ENCODE results near the gene ACTR2.
"Not testable (repeated sequence)": the region's sequence is repeated elsewhere in the genome, so short reads cannot be mapped to it uniquely, and the experiment has no call there.

ACTR2 gene

GRCh38 chr2:65231121-65231520, 3.5 kb downstream of the ACTR2 start:
- Histone ChIP-seq H3K36me3 (ENCODE audit: insufficient read depth, low read length) (no peaks in the 10 kb centered on the region), H3K27me3 (ENCODE audit: control insufficient read depth in 1 of 2, insufficient read depth in 2 of 2, low read length in 2 of 2) (no peaks in the 10 kb centered on the region), H3K4me1 (ENCODE audit: insufficient read depth, low read length) (peaks cover 36% of the 10 kb centered on the region), H3K27ac (ENCODE audit: low read depth, low read length) (no peak overlapping the region), H3K9ac (ENCODE audit: low read length) (no peak overlapping the region), H3K4me3 (ENCODE audit: low read depth in 1 of 2, low read length in 2 of 2) (no peak overlapping the region), H3K9me3 (ENCODE audit: low read length) (no peaks in the 10 kb centered on the region)

- Histone ChIP-seq H3K9ac (ENCODE audit: low read length) (no peak overlapping the region), H3K4me1 (ENCODE audit: insufficient read depth, low read length) (peaks cover 30% of the 10 kb centered on the region), H3K27me3 (ENCODE audit: control insufficient read depth in 1 of 2, insufficient read depth in 2 of 2, low read length in 2 of 2) (no peaks in the 10 kb centered on the region), H3K4me3 (ENCODE audit: low read depth in 1 of 2, low read length in 2 of 2) (no peak overlapping the region), H3K27ac (ENCODE audit: low read depth, low read length) (no peak overlapping the region), H3K36me3 (ENCODE audit: insufficient read depth, low read length) (no peaks in the 10 kb centered on the region), H3K9me3 (ENCODE audit: low read length) (no peaks in the 10 kb centered on the region)
Observed at GRCh38 chr2:65231892-65232477, 4.4 kb downstream of the ACTR2 start.

- no peak overlapping the region for H3K27ac ChIP-seq (ENCODE audit: low read depth, low read length)
Observed at GRCh38 chr2:65232636-65233035, 5.0 kb downstream of the ACTR2 start.

GRCh38 chr2:65240657-65241056, 13.0 kb downstream of the ACTR2 start:
- peaks cover 11% of the 10 kb centered on the region for H3K36me3 ChIP-seq (ENCODE audit: insufficient read depth, low read length)
- no peaks in the 10 kb centered on the region for H3K4me1 ChIP-seq (ENCODE audit: insufficient read depth, low read length)
- H3K4me3 ChIP-seq (ENCODE audit: low read depth in 1 of 2, low read length in 2 of 2): no peak overlapping the region
- H3K9me3 ChIP-seq (ENCODE audit: low read length): no peaks in the 10 kb centered on the region
- no peak overlapping the region for H3K27ac ChIP-seq (ENCODE audit: low read depth, low read length)
- no peak overlapping the region for H3K9ac ChIP-seq (ENCODE audit: low read length)
- no peaks in the 10 kb centered on the region for H3K27me3 ChIP-seq (ENCODE audit: control insufficient read depth in 1 of 2, insufficient read depth in 2 of 2, low read length in 2 of 2)

More at GRCh38 chr2:65232636-65233035, 5.0 kb downstream of the ACTR2 start:
- peaks cover 28% of the 10 kb centered on the region for H3K4me1 ChIP-seq (ENCODE audit: insufficient read depth, low read length)
- H3K27me3 ChIP-seq (ENCODE audit: control insufficient read depth in 1 of 2, insufficient read depth in 2 of 2, low read length in 2 of 2): no peaks in the 10 kb centered on the region
- no peak overlapping the region for H3K4me3 ChIP-seq (ENCODE audit: low read depth in 1 of 2, low read length in 2 of 2)
- H3K9ac ChIP-seq (ENCODE audit: low read length): no peak overlapping the region
- no peaks in the 10 kb centered on the region for H3K9me3 ChIP-seq (ENCODE audit: low read length)
- H3K36me3 ChIP-seq (ENCODE audit: insufficient read depth, low read length): no peaks in the 10 kb centered on the region

GRCh38 chr2:65244452-65244851, 16.8 kb downstream of the ACTR2 start:
- H3K4me1 ChIP-seq (ENCODE audit: insufficient read depth, low read length); H3K4me3 ChIP-seq (ENCODE audit: low read depth in 1 of 2, low read length in 2 of 2); H3K9ac ChIP-seq (ENCODE audit: low read length); H3K9me3 ChIP-seq (ENCODE audit: low read length); H3K27ac ChIP-seq (ENCODE audit: low read depth, low read length); H3K27me3 ChIP-seq (ENCODE audit: control insufficient read depth in 1 of 2, insufficient read depth in 2 of 2, low read length in 2 of 2): not testable (repeated sequence)
- H3K36me3 ChIP-seq (ENCODE audit: insufficient read depth, low read length): peaks cover 11% of the 10 kb centered on the region

- Histone ChIP-seq H3K36me3 (ENCODE audit: insufficient read depth, low read length) (peaks cover 17% of the 10 kb centered on the region), H3K4me1 (ENCODE audit: insufficient read depth, low read length) (no peaks in the 10 kb centered on the region), H3K27me3 (ENCODE audit: control insufficient read depth in 1 of 2, insufficient read depth in 2 of 2, low read length in 2 of 2) (no peaks in the 10 kb centered on the region), H3K27ac (ENCODE audit: low read depth, low read length) (no peak overlapping the region), H3K9ac (ENCODE audit: low read length) (no peak overlapping the region), H3K9me3 (ENCODE audit: low read length) (no peaks in the 10 kb centered on the region), H3K4me3 (ENCODE audit: low read depth in 1 of 2, low read length in 2 of 2) (no peak overlapping the region)
Observed at GRCh38 chr2:65252640-65253039, 25.0 kb downstream of the ACTR2 start.

GRCh38 chr2:65255356-65255755, 27.7 kb downstream of the ACTR2 start:
- no peaks in the 10 kb centered on the region for H3K9me3 ChIP-seq (ENCODE audit: low read length)
- H3K27ac ChIP-seq (ENCODE audit: low read depth, low read length): no peak overlapping the region
- H3K9ac ChIP-seq (ENCODE audit: low read length): no peak overlapping the region
- H3K4me1 ChIP-seq (ENCODE audit: insufficient read depth, low read length): no peaks in the 10 kb centered on the region
- no peaks in the 10 kb centered on the region for H3K27me3 ChIP-seq (ENCODE audit: control insufficient read depth in 1 of 2, insufficient read depth in 2 of 2, low read length in 2 of 2)
- no peak overlapping the region for H3K4me3 ChIP-seq (ENCODE audit: low read depth in 1 of 2, low read length in 2 of 2)
- H3K36me3 ChIP-seq (ENCODE audit: insufficient read depth, low read length): peaks cover 17% of the 10 kb centered on the region

- Histone ChIP-seq H3K36me3 (ENCODE audit: insufficient read depth, low read length) (peaks cover 17% of the 10 kb centered on the region), H3K4me3 (ENCODE audit: low read depth in 1 of 2, low read length in 2 of 2) (no peak overlapping the region), H3K9me3 (ENCODE audit: low read length) (no peaks in the 10 kb centered on the region), H3K27me3 (ENCODE audit: control insufficient read depth in 1 of 2, insufficient read depth in 2 of 2, low read length in 2 of 2) (no peaks in the 10 kb centered on the region), H3K4me1 (ENCODE audit: insufficient read depth, low read length) (no peaks in the 10 kb centered on the region), H3K27ac (ENCODE audit: low read depth, low read length) (no peak overlapping the region), H3K9ac (ENCODE audit: low read length) (no peak overlapping the region)
Observed at GRCh38 chr2:65256054-65256453, 28.4 kb downstream of the ACTR2 start.

GRCh38 chr2:65257866-65258265, 30.2 kb downstream of the ACTR2 start:
- not testable (repeated sequence) for H3K4me3 ChIP-seq (ENCODE audit: low read depth in 1 of 2, low read length in 2 of 2); H3K9ac ChIP-seq (ENCODE audit: low read length); H3K9me3 ChIP-seq (ENCODE audit: low read length); H3K27me3 ChIP-seq (ENCODE audit: control insufficient read depth in 1 of 2, insufficient read depth in 2 of 2, low read length in 2 of 2); H3K27ac ChIP-seq (ENCODE audit: low read depth, low read length); H3K4me1 ChIP-seq (ENCODE audit: insufficient read depth, low read length)
- peaks cover 17% of the 10 kb centered on the region for H3K36me3 ChIP-seq (ENCODE audit: insufficient read depth, low read length)

- H3K4me1 ChIP-seq (ENCODE audit: insufficient read depth, low read length): no peaks in the 10 kb centered on the region
- peaks cover 13% of the 10 kb centered on the region for H3K36me3 ChIP-seq (ENCODE audit: insufficient read depth, low read length)
- H3K9me3 ChIP-seq (ENCODE audit: low read length): no peaks in the 10 kb centered on the region
- no peak overlapping the region for H3K4me3 ChIP-seq (ENCODE audit: low read depth in 1 of 2, low read length in 2 of 2)
- no peak overlapping the region for H3K9ac ChIP-seq (ENCODE audit: low read length)
- no peaks in the 10 kb centered on the region for H3K27me3 ChIP-seq (ENCODE audit: control insufficient read depth in 1 of 2, insufficient read depth in 2 of 2, low read length in 2 of 2)
- H3K27ac ChIP-seq (ENCODE audit: low read depth, low read length): no peak overlapping the region
Observed at GRCh38 chr2:65261676-65262075, 34.0 kb downstream of the ACTR2 start.

GRCh38 chr2:65263262-65263661, 35.6 kb downstream of the ACTR2 start:
- Histone ChIP-seq H3K27ac (ENCODE audit: low read depth, low read length) (no peak overlapping the region), H3K9me3 (ENCODE audit: low read length) (no peaks in the 10 kb centered on the region), H3K4me3 (ENCODE audit: low read depth in 1 of 2, low read length in 2 of 2) (no peak overlapping the region), H3K9ac (ENCODE audit: low read length) (no peak overlapping the region), H3K4me1 (ENCODE audit: insufficient read depth, low read length) (no peaks in the 10 kb centered on the region), H3K27me3 (ENCODE audit: control insufficient read depth in 1 of 2, insufficient read depth in 2 of 2, low read length in 2 of 2) (no peaks in the 10 kb centered on the region), H3K36me3 (ENCODE audit: insufficient read depth, low read length) (peaks cover 16% of the 10 kb centered on the region)

GRCh38 chr2:65263986-65264385, 36.4 kb downstream of the ACTR2 start:
- Histone ChIP-seq H3K9ac (ENCODE audit: low read length) (no peak overlapping the region), H3K27me3 (ENCODE audit: control insufficient read depth in 1 of 2, insufficient read depth in 2 of 2, low read length in 2 of 2) (no peaks in the 10 kb centered on the region), H3K4me3 (ENCODE audit: low read depth in 1 of 2, low read length in 2 of 2) (no peak overlapping the region), H3K9me3 (ENCODE audit: low read length) (no peaks in the 10 kb centered on the region), H3K27ac (ENCODE audit: low read depth, low read length) (no peak overlapping the region), H3K36me3 (ENCODE audit: insufficient read depth, low read length) (peaks cover 22% of the 10 kb centered on the region), H3K4me1 (ENCODE audit: insufficient read depth, low read length) (no peaks in the 10 kb centered on the region)

All from muscle layer of colon (tissue), 2 donors.